ENCODE results near the gene ADAM22. TPM values are rescaled to one million over a fixed set of nuclear protein-coding genes. Genes with fewer than 3 reads are reported as not detected.

ADAM22 gene
- total and polyA plus RNA-seq, 2 experiments from 2014 or later, result 2.7 to 18.7 TPM

DNA sequence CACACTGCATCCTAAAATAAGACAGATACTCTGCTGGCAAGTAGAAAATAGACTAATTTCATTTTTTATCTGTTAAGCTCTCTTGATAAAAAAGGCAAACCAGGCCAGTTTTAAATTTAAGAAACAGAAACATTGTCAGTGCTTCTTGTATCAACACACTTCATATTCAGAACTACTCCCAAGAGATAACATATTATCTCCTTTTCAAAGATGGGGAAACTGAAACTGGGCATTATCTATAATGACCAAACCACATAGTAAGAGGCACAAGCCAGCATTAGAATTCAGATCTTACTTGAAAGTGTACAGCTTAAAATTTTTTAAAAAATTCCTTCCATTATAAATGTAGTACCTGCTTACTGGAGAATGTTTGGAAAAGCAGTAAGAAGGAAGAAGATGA lies 271.1 kb downstream of the ADAM22 start:
- ATAC-seq, result no peak
- Mint-ChIP-seq H3K36me3 (ENCODE audit: low read depth) (peaks cover 58% of the 10 kb centered on the region), H3K4me3 (no peak overlapping the region), H3K27ac (no peak overlapping the region), H3K4me1 (peaks cover 28% of the 10 kb centered on the region), H3K9me3 (no peaks in the 10 kb centered on the region), H3K27me3 (ENCODE audit: insufficient read depth, low read depth, poor library complexity) (no peaks in the 10 kb centered on the region)
- H2AFZ ChIP-seq, result no peak overlapping the region
- DNase-seq (ENCODE audit: low spot score), result no peak
- H3K4me3 ChIP-seq, result no peak overlapping the region
- H3K27ac ChIP-seq (ENCODE audit: low read depth), result no peak overlapping the region
- no peaks in the 10 kb centered on the region for H3F3A ChIP-seq (replicated peaks; ENCODE audit: low read depth)
- H3K36me3 ChIP-seq (ENCODE audit: insufficient read depth), result peaks cover 34% of the 10 kb centered on the region
- no peak overlapping the region for H3K4me2 ChIP-seq
- TF ChIP-seq POLR2AphosphoS5 (IDR thresholded peaks at IDR 0.05; ENCODE audit: low read depth) (no peak), EZH2phosphoT487 (IDR thresholded peaks at IDR 0.05; ENCODE audit: unreplicated experiment) (no peak), JUNB (IDR thresholded peaks at IDR 0.05; ENCODE audit: unreplicated experiment) (no peak), ZNF331 (CRISPR knock-in tag; IDR thresholded peaks at IDR 0.05; ENCODE audit: low read depth) (no peak), CREB1 (CRISPR knock-in tag; IDR thresholded peaks at IDR 0.05; ENCODE audit: low read depth) (no peak), STAT1 (IDR thresholded peaks at IDR 0.05; ENCODE audit: unreplicated experiment) (no peak), NANOG (IDR thresholded peaks at IDR 0.05; ENCODE audit: borderline replicate concordance) (no peak), EZH2 (IDR thresholded peaks at IDR 0.05; ENCODE audit: low read depth, unreplicated experiment) (no peak), ZNF114 (CRISPR knock-in tag; IDR thresholded peaks at IDR 0.05) (no peak)
- TF ChIP-seq, protein P1, sequence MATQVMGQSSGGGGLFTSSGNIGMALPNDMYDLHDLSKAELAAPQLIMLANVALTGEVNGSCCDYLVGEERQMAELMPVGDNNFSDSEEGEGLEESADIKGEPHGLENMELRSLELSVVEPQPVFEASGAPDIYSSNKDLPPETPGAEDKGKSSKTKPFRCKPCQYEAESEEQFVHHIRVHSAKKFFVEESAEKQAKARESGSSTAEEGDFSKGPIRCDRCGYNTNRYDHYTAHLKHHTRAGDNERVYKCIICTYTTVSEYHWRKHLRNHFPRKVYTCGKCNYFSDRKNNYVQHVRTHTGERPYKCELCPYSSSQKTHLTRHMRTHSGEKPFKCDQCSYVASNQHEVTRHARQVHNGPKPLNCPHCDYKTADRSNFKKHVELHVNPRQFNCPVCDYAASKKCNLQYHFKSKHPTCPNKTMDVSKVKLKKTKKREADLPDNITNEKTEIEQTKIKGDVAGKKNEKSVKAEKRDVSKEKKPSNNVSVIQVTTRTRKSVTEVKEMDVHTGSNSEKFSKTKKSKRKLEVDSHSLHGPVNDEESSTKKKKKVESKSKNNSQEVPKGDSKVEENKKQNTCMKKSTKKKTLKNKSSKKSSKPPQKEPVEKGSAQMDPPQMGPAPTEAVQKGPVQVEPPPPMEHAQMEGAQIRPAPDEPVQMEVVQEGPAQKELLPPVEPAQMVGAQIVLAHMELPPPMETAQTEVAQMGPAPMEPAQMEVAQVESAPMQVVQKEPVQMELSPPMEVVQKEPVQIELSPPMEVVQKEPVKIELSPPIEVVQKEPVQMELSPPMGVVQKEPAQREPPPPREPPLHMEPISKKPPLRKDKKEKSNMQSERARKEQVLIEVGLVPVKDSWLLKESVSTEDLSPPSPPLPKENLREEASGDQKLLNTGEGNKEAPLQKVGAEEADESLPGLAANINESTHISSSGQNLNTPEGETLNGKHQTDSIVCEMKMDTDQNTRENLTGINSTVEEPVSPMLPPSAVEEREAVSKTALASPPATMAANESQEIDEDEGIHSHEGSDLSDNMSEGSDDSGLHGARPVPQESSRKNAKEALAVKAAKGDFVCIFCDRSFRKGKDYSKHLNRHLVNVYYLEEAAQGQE (IDR thresholded peaks at IDR 0.05; ENCODE audit: unreplicated experiment), result no peak
- TF ChIP-seq, protein P2, sequence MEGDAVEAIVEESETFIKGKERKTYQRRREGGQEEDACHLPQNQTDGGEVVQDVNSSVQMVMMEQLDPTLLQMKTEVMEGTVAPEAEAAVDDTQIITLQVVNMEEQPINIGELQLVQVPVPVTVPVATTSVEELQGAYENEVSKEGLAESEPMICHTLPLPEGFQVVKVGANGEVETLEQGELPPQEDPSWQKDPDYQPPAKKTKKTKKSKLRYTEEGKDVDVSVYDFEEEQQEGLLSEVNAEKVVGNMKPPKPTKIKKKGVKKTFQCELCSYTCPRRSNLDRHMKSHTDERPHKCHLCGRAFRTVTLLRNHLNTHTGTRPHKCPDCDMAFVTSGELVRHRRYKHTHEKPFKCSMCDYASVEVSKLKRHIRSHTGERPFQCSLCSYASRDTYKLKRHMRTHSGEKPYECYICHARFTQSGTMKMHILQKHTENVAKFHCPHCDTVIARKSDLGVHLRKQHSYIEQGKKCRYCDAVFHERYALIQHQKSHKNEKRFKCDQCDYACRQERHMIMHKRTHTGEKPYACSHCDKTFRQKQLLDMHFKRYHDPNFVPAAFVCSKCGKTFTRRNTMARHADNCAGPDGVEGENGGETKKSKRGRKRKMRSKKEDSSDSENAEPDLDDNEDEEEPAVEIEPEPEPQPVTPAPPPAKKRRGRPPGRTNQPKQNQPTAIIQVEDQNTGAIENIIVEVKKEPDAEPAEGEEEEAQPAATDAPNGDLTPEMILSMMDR (conservative IDR thresholded peaks at IDR 0.05; ENCODE audit: low read depth in 2 of 2), result no peak
- TF ChIP-seq, protein P3, sequence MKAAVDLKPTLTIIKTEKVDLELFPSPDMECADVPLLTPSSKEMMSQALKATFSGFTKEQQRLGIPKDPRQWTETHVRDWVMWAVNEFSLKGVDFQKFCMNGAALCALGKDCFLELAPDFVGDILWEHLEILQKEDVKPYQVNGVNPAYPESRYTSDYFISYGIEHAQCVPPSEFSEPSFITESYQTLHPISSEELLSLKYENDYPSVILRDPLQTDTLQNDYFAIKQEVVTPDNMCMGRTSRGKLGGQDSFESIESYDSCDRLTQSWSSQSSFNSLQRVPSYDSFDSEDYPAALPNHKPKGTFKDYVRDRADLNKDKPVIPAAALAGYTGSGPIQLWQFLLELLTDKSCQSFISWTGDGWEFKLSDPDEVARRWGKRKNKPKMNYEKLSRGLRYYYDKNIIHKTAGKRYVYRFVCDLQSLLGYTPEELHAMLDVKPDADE (IDR thresholded peaks at IDR 0.05), result no peak
- TF ChIP-seq, protein P4, sequence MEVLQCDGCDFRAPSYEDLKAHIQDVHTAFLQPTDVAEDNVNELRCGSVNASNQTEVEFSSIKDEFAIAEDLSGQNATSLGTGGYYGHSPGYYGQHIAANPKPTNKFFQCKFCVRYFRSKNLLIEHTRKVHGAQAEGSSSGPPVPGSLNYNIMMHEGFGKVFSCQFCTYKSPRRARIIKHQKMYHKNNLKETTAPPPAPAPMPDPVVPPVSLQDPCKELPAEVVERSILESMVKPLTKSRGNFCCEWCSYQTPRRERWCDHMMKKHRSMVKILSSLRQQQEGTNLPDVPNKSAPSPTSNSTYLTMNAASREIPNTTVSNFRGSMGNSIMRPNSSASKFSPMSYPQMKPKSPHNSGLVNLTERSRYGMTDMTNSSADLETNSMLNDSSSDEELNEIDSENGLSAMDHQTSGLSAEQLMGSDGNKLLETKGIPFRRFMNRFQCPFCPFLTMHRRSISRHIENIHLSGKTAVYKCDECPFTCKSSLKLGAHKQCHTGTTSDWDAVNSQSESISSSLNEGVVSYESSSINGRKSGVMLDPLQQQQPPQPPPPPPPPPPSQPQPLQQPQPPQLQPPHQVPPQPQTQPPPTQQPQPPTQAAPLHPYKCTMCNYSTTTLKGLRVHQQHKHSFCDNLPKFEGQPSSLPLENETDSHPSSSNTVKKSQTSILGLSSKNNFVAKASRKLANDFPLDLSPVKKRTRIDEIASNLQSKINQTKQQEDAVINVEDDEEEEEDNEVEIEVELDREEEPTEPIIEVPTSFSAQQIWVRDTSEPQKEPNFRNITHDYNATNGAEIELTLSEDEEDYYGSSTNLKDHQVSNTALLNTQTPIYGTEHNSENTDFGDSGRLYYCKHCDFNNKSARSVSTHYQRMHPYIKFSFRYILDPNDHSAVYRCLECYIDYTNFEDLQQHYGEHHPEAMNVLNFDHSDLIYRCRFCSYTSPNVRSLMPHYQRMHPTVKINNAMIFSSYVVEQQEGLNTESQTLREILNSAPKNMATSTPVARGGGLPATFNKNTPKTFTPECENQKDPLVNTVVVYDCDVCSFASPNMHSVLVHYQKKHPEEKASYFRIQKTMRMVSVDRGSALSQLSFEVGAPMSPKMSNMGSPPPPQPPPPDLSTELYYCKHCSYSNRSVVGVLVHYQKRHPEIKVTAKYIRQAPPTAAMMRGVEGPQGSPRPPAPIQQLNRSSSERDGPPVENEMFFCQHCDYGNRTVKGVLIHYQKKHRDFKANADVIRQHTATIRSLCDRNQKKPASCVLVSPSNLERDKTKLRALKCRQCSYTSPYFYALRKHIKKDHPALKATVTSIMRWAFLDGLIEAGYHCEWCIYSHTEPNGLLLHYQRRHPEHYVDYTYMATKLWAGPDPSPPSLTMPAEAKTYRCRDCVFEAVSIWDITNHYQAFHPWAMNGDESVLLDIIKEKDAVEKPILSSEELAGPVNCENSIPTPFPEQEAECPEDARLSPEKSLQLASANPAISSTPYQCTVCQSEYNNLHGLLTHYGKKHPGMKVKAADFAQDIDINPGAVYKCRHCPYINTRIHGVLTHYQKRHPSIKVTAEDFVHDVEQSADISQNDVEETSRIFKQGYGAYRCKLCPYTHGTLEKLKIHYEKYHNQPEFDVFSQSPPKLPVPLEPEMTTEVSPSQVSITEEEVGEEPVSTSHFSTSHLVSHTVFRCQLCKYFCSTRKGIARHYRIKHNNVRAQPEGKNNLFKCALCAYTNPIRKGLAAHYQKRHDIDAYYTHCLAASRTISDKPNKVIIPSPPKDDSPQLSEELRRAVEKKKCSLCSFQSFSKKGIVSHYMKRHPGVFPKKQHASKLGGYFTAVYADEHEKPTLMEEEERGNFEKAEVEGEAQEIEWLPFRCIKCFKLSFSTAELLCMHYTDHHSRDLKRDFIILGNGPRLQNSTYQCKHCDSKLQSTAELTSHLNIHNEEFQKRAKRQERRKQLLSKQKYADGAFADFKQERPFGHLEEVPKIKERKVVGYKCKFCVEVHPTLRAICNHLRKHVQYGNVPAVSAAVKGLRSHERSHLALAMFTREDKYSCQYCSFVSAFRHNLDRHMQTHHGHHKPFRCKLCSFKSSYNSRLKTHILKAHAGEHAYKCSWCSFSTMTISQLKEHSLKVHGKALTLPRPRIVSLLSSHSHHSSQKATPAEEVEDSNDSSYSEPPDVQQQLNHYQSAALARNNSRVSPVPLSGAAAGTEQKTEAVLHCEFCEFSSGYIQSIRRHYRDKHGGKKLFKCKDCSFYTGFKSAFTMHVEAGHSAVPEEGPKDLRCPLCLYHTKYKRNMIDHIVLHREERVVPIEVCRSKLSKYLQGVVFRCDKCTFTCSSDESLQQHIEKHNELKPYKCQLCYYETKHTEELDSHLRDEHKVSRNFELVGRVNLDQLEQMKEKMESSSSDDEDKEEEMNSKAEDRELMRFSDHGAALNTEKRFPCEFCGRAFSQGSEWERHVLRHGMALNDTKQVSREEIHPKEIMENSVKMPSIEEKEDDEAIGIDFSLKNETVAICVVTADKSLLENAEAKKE (CRISPR knock-in tag; IDR thresholded peaks at IDR 0.05), result no peak
- no peaks in the 10 kb centered on the region for H4K20me1 ChIP-seq (replicated peaks; ENCODE audit: insufficient read depth)
- no peaks in the 10 kb centered on the region for H3K79me2 ChIP-seq (replicated peaks; ENCODE audit: insufficient read depth)
- peaks cover 25% of the 10 kb centered on the region for H3K4me1 ChIP-seq (ENCODE audit: insufficient read depth)
- H3K9me2 ChIP-seq (ENCODE audit: insufficient read depth), result no peaks in the 10 kb centered on the region
- no peaks in the 10 kb centered on the region for H3K27me3 ChIP-seq (ENCODE audit: insufficient read depth)

Measured in GM23338 (cell line).